CD4-positive, alpha-beta memory T cell (primary cell): ENCODE measurements around the gene TDP2. TPM values are rescaled to one million over a fixed set of nuclear protein-coding genes. Genes with fewer than 3 reads are reported as not detected.

Experiments used
- CTCF ChIA-PET: fragments of 350-600 bp; sonication (Branson Sonifier 250); formaldehyde crosslinking; loops from one replicate; lab custom pipeline; 2021; ENCODE audit warnings: inconsistent platforms; ENCODE audit not compliant: partially characterized antibody; lab: Charles Lee
- POLR2A ChIA-PET: fragments of 350-600 bp; sonication (Branson Sonifier 250); formaldehyde crosslinking; loops from one replicate; lab custom pipeline; 2021; ENCODE audit not compliant: partially characterized antibody; lab: Charles Lee
- DNase-seq, 5 donors: peaks; one replicate each; pipeline versions ENCODE4 v3.0.0 to v3.0.0-alpha.2; 2020 to 2022; ENCODE audit warnings: mixed read lengths in 1 of 5
- H3K27ac ChIP-seq: one replicate; pipeline ENCODE4 v1.7.0; 2013; ENCODE audit warnings: low read depth, low read length
- H3K27me3 ChIP-seq: 2 replicates; pipeline ENCODE4 v1.7.0; 2013; ENCODE audit warnings: mild to moderate bottlenecking, low read length, moderate library complexity; ENCODE audit not compliant: insufficient read depth
- H3K36me3 ChIP-seq: 2 replicates; pipeline ENCODE4 v1.7.0; 2013; ENCODE audit warnings: mild to moderate bottlenecking, low read length, moderate library complexity; ENCODE audit not compliant: insufficient read depth
- H3K4me1 ChIP-seq: 2 replicates; pipeline ENCODE4 v1.7.0; 2013; ENCODE audit warnings: mild to moderate bottlenecking, low read length, moderate library complexity; ENCODE audit not compliant: insufficient read depth
- H3K4me3 ChIP-seq, 2 donors: one replicate each; pipeline ENCODE4 v1.7.0; 2013; ENCODE audit warnings: low read length in 2 of 2, mild to moderate bottlenecking in 1 of 2
- H3K9me3 ChIP-seq, 2 donors: one replicate each; pipeline ENCODE4 v1.7.0; 2013; ENCODE audit warnings: low read length in 2 of 2, control low read depth in 1 of 2; ENCODE audit not compliant: control insufficient read depth in 1 of 2
- H3K27ac Mint-ChIP-seq, 7 donors: one replicate each; pipeline ENCODE4 v1.8.0; 2020 to 2021; ENCODE audit warnings: mixed read lengths in 7 of 7, mild to moderate bottlenecking in 6 of 7, inconsistent platforms in 3 of 7, moderate library complexity in 3 of 7
- H3K27me3 Mint-ChIP-seq, 2 donors: one replicate each; pipeline ENCODE4 v1.8.0; 2020 to 2021; ENCODE audit warnings: mixed read lengths in 2 of 2
- H3K36me3 Mint-ChIP-seq, 2 donors: one replicate each; pipeline ENCODE4 v1.8.0; 2020 to 2021; ENCODE audit warnings: mixed read lengths in 2 of 2, inconsistent platforms in 1 of 2, mild to moderate bottlenecking in 1 of 2
- H3K4me1 Mint-ChIP-seq, 4 donors: one replicate each; pipeline ENCODE4 v1.8.0; 2020 to 2021; ENCODE audit warnings: mixed read lengths in 4 of 4, mild to moderate bottlenecking in 1 of 4
- H3K4me3 Mint-ChIP-seq, 8 donors: one replicate each; pipeline ENCODE4 v1.8.0; 2020 to 2021; ENCODE audit warnings: mixed read lengths in 8 of 8, mild to moderate bottlenecking in 7 of 8, moderate library complexity in 6 of 8, inconsistent platforms in 3 of 8
- H3K9me3 Mint-ChIP-seq, 8 donors: one replicate each; pipeline ENCODE4 v1.8.0; 2020 to 2021; ENCODE audit warnings: mixed read lengths in 8 of 8, mild to moderate bottlenecking in 5 of 8, inconsistent platforms in 3 of 8, moderate library complexity in 1 of 8
- intact Hi-C: fragments of 100-400 bp; cut with micrococcal nuclease; formaldehyde crosslinking; loops from one replicate; pipeline ENCODE4 v1.15.1; 2023
- polyA plus RNA-seq, 2 donors: library from polyadenylated mRNA; unstranded; fragments of 300-500 nt; fragmentation: Illumina TruSeq; gene quantifications; one replicate each; pipeline ENCODE4 v1.2.3, GENCODE V29; 2021
- total RNA-seq, 2 experiments: library from RNA; stranded (reverse); gene quantifications; one replicate each; pipeline ENCODE4 v1.2.3, GENCODE V29; 2021

The TDP2 gene
- total and polyA plus RNA-seq, 4 experiments from 2014 or later = 43.4 to 74.3 (median 67.5) TPM

- Mint-ChIP-seq H3K27ac (no peak overlapping the region), H3K4me3 (no peak overlapping the region), H3K4me1 (no peaks in the 10 kb centered on the region), H3K27me3 (no peaks in the 10 kb centered on the region), H3K9me3 (no peaks in the 10 kb centered on the region), H3K36me3 (no peaks in the 10 kb centered on the region)
- Histone ChIP-seq H3K9me3 (no peaks in the 10 kb centered on the region), H3K4me1 (no peaks in the 10 kb centered on the region), H3K27me3 (no peaks in the 10 kb centered on the region), H3K36me3 (no peaks in the 10 kb centered on the region), H3K4me3 (no peak overlapping the region), H3K27ac (no peak overlapping the region)
- intact Hi-C loops = no loop called here
- POLR2A ChIA-PET = no interaction called here
- CTCF ChIA-PET = interaction anchor here (0.7 to 1.2 kb wide), 2 partner anchors 36 to 41 kb away, joined by 3 read pairs; no protein-coding TSS in a partner anchor
- no peak for DNase-seq
These were observed 46.1 kb downstream of the TDP2 start for GRCh38 chr6:24620637-24621036.

GRCh38 chr6:24619661-24620060 is 47.0 kb downstream of the TDP2 start:
- ChIA-PET CTCF (no interaction called here), POLR2A (no interaction called here)
- no peaks in the 10 kb centered on the region for H3K36me3 Mint-ChIP-seq
- intact Hi-C loops = no loop called here
- H3K4me3 Mint-ChIP-seq = no peak overlapping the region
- no peaks in the 10 kb centered on the region for H3K27me3 Mint-ChIP-seq
- DNase-seq = no peak
- Histone ChIP-seq H3K27me3 (no peaks in the 10 kb centered on the region), H3K36me3 (no peaks in the 10 kb centered on the region), H3K27ac (no peak overlapping the region), H3K9me3 (no peaks in the 10 kb centered on the region), H3K4me1 (no peaks in the 10 kb centered on the region), H3K4me3 (no peak overlapping the region)
- no peaks in the 10 kb centered on the region for H3K9me3 Mint-ChIP-seq
- H3K4me1 Mint-ChIP-seq = no peaks in the 10 kb centered on the region
- H3K27ac Mint-ChIP-seq = no peak overlapping the region

- POLR2A ChIA-PET = no interaction called here
These were observed 52.1 kb downstream of the TDP2 start for GRCh38 chr6:24614648-24615047.

GRCh38 chr6:24614043-24614420 is 52.7 kb downstream of the TDP2 start:
- DNase-seq = no peak
- no peaks in the 10 kb centered on the region for H3K36me3 Mint-ChIP-seq
- CTCF ChIA-PET = interaction anchor here (1.4 kb wide), 1 partner anchor 31 kb away, joined by 3 read pairs; no protein-coding TSS in a partner anchor

More at GRCh38 chr6:24614648-24615047, 52.1 kb downstream of the TDP2 start:
- Mint-ChIP-seq H3K27ac (no peak overlapping the region), H3K4me1 (no peaks in the 10 kb centered on the region), H3K4me3 (no peak overlapping the region), H3K27me3 (peaks cover 2 to 6% of the 10 kb centered on the region in 2 donors), H3K9me3 (no peaks in the 10 kb centered on the region), H3K36me3 (no peaks in the 10 kb centered on the region)
- no peak overlapping the region for H3K27ac ChIP-seq
- H3K27me3 ChIP-seq = no peaks in the 10 kb centered on the region
- no peaks in the 10 kb centered on the region for H3K4me1 ChIP-seq
- intact Hi-C loops = no loop called here
- no peaks in the 10 kb centered on the region for H3K9me3 ChIP-seq
- DNase-seq = no peak
- CTCF ChIA-PET = interaction anchor here (1.2 to 1.4 kb wide), 2 partner anchors 9 to 31 kb away, joined by 3 to 5 read pairs; no protein-coding TSS in a partner anchor
- no peak overlapping the region for H3K4me3 ChIP-seq
- H3K36me3 ChIP-seq = no peaks in the 10 kb centered on the region

GRCh38 chr6:24613361-24614042 is 53.2 kb downstream of the TDP2 start:
- Mint-ChIP-seq H3K9me3 (no peaks in the 10 kb centered on the region), H3K4me3 (no peak overlapping the region), H3K36me3 (no peaks in the 10 kb centered on the region), H3K27ac (no peak overlapping the region), H3K27me3 (peaks cover 2 to 6% of the 10 kb centered on the region in 2 donors), H3K4me1 (no peaks in the 10 kb centered on the region)
- POLR2A ChIA-PET = no interaction called here
- intact Hi-C loops = no loop called here
- no peaks in the 10 kb centered on the region for H3K36me3 ChIP-seq
- no peaks in the 10 kb centered on the region for H3K27me3 ChIP-seq
- CTCF ChIA-PET = no interaction called here
- DNase-seq = no peak
- no peaks in the 10 kb centered on the region for H3K9me3 ChIP-seq
- H3K4me1 ChIP-seq = no peaks in the 10 kb centered on the region
- H3K4me3 ChIP-seq = no peak overlapping the region
- no peak overlapping the region for H3K27ac ChIP-seq

More at GRCh38 chr6:24614043-24614420, 52.7 kb downstream of the TDP2 start:
- Histone ChIP-seq H3K27ac (no peak overlapping the region), H3K36me3 (no peaks in the 10 kb centered on the region), H3K4me1 (no peaks in the 10 kb centered on the region), H3K27me3 (no peaks in the 10 kb centered on the region), H3K9me3 (no peaks in the 10 kb centered on the region), H3K4me3 (no peak overlapping the region)
- Mint-ChIP-seq H3K9me3 (no peaks in the 10 kb centered on the region), H3K27me3 (peaks cover 2 to 6% of the 10 kb centered on the region in 2 donors), H3K4me1 (no peaks in the 10 kb centered on the region), H3K4me3 (no peak overlapping the region), H3K27ac (no peak overlapping the region)
- POLR2A ChIA-PET = no interaction called here
- intact Hi-C loops = no loop called here

- H3K27ac Mint-ChIP-seq = no peak overlapping the region
- no peak overlapping the region for H3K27ac ChIP-seq
- no peak overlapping the region for H3K4me3 ChIP-seq
- POLR2A ChIA-PET = no interaction called here
- intact Hi-C loops = no loop called here
- peaks cover 2 to 6% of the 10 kb centered on the region in 2 donors for H3K27me3 Mint-ChIP-seq
- H3K36me3 ChIP-seq = no peaks in the 10 kb centered on the region
- no peak for DNase-seq
- H3K27me3 ChIP-seq = no peaks in the 10 kb centered on the region
- H3K4me1 Mint-ChIP-seq = no peaks in the 10 kb centered on the region
- CTCF ChIA-PET = no interaction called here
- H3K4me3 Mint-ChIP-seq = no peak overlapping the region
- H3K9me3 ChIP-seq = no peaks in the 10 kb centered on the region
- no peaks in the 10 kb centered on the region for H3K4me1 ChIP-seq
- H3K36me3 Mint-ChIP-seq = no peaks in the 10 kb centered on the region
- no peaks in the 10 kb centered on the region for H3K9me3 Mint-ChIP-seq
These were observed 56.0 kb downstream of the TDP2 start for GRCh38 chr6:24610672-24611071.

GRCh38 chr6:24607310-24608105 is 59.2 kb downstream of the TDP2 start:
- Mint-ChIP-seq H3K36me3 (no peaks in the 10 kb centered on the region), H3K27me3 (peaks cover 0 to 2% of the 10 kb centered on the region in 2 donors), H3K9me3 (no peaks in the 10 kb centered on the region), H3K27ac (no peak overlapping the region), H3K4me3 (no peak overlapping the region), H3K4me1 (no peaks in the 10 kb centered on the region)
- CTCF ChIA-PET = interaction anchor here (1.2 kb wide), 1 partner anchor 27 kb away, joined by 8 read pairs; no protein-coding TSS in a partner anchor
- Histone ChIP-seq H3K36me3 (no peaks in the 10 kb centered on the region), H3K4me1 (no peaks in the 10 kb centered on the region), H3K27ac (no peak overlapping the region), H3K4me3 (no peak overlapping the region), H3K9me3 (no peaks in the 10 kb centered on the region), H3K27me3 (no peaks in the 10 kb centered on the region)
- intact Hi-C loops = no loop called here
- DNase-seq = no peak
- POLR2A ChIA-PET = no interaction called here
